Amygdala (tissue), 56 donors: ENCODE data around the gene SMPD2.
A peak's percentile ranks its signal among the peaks of the same experiment; 100 is the strongest.
"Not testable (repeated sequence)": the region's sequence is repeated elsewhere in the genome, so short reads cannot be mapped to it uniquely, and the experiment has no call there.

Experiments used
- DNase-seq, 56 donors: peaks; one replicate each; lab custom pipeline; 2025; lab: John Stamatoyannopoulos, UW

Gene SMPD2

GRCh38 chr6:109458774-109459531 lies 18.4 kb downstream of the SMPD2 start:
- peak in 1 of 56 donors; percentile 32 for DNase-seq

GRCh38 chr6:109460161-109460829 lies 19.8 kb downstream of the SMPD2 start:
- DNase-seq, result no peak

GRCh38 chr6:109461205-109461604 lies 20.7 kb downstream of the SMPD2 start:
- DNase-seq, result not testable (repeated sequence)

- no peak for DNase-seq
Observed at GRCh38 chr6:109461733-109462526, 21.4 kb downstream of the SMPD2 start.

- DNase-seq, result peak in 35 of 56 donors; percentile 16 to 75 (median 44)
Observed at GRCh38 chr6:109465772-109466171, 25.2 kb downstream of the SMPD2 start.

GRCh38 chr6:109466212-109466923 lies 25.8 kb downstream of the SMPD2 start:
- no peak for DNase-seq

GRCh38 chr6:109467696-109468095 lies 27.2 kb downstream of the SMPD2 start:
- no peak for DNase-seq

- DNase-seq, result no peak
Observed at GRCh38 chr6:109469591-109470189, 29.2 kb downstream of the SMPD2 start.

- DNase-seq, result no peak
Observed at GRCh38 chr6:109471105-109471810, 30.7 kb downstream of the SMPD2 start.

- peak in 2 of 56 donors; percentile 6 to 15 for DNase-seq
Observed at GRCh38 chr6:109472132-109472995, 31.8 kb downstream of the SMPD2 start.

- peak in 1 of 56 donors; percentile 17 for DNase-seq
Observed at GRCh38 chr6:109473120-109473519, 32.6 kb downstream of the SMPD2 start.

GRCh38 chr6:109474995-109475394 lies 34.5 kb downstream of the SMPD2 start:
- no peak for DNase-seq

- no peak for DNase-seq
Observed at GRCh38 chr6:109475625-109476024, 35.1 kb downstream of the SMPD2 start.

GRCh38 chr6:109477184-109477583 lies 36.7 kb downstream of the SMPD2 start:
- DNase-seq, result no peak

GRCh38 chr6:109477725-109478124 lies 37.2 kb downstream of the SMPD2 start:
- no peak for DNase-seq

GRCh38 chr6:109478222-109478805 lies 37.8 kb downstream of the SMPD2 start:
- DNase-seq, result no peak

- DNase-seq, result no peak
Observed at GRCh38 chr6:109478841-109479624, 38.5 kb downstream of the SMPD2 start.
